GM19238 (cell line): ENCODE measurements around the gene GPLD1.

Experiments
- DNase-seq: peaks from one replicate; pipeline ENCODE4 v3.0.0; 2011; ENCODE audit warnings: low spot score; ENCODE audit not compliant: insufficient read length

Gene GPLD1

GRCh38 chr6:24501374-24501773 lies 12.0 kb upstream of the GPLD1 start:
- no peak for DNase-seq

- DNase-seq, result no peak
Measured at GRCh38 chr6:24500683-24501082, 11.3 kb upstream of the GPLD1 start.

DNA sequence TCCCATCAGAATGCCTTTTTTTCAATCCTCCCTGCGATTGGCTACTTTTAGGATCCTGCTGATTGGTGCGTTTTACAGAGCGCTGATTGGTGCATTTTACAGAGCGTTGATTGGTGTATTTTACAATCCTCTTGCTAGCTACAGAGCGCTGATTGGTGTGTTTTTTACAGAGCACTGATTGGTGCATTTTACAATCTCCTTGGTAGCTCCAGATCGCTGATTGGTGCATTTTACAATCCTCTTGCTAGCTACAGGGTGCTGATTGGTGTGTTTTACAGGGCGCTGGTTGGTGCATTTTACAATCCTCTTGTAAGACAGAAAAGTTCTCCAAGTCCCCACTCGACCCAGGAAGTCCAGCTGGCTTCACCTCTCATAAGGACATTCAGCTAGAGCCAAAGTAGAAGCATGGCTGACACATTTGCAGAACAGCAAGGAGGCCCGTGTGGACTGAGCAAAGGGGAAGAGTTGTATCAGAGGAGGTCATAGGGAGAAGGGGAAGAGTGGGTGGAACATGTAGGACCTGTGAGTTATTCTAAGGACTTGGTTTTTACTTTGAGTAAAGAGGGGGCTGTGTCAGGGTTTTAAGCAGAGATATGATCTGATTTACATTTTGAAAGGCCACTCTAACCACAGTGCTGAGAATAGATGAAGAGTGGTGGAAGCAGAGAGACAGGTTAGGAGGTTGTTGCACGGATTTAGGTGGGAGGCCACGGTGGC lies 8.0 kb upstream of the GPLD1 start:
- DNase-seq, result no peak

DNA sequence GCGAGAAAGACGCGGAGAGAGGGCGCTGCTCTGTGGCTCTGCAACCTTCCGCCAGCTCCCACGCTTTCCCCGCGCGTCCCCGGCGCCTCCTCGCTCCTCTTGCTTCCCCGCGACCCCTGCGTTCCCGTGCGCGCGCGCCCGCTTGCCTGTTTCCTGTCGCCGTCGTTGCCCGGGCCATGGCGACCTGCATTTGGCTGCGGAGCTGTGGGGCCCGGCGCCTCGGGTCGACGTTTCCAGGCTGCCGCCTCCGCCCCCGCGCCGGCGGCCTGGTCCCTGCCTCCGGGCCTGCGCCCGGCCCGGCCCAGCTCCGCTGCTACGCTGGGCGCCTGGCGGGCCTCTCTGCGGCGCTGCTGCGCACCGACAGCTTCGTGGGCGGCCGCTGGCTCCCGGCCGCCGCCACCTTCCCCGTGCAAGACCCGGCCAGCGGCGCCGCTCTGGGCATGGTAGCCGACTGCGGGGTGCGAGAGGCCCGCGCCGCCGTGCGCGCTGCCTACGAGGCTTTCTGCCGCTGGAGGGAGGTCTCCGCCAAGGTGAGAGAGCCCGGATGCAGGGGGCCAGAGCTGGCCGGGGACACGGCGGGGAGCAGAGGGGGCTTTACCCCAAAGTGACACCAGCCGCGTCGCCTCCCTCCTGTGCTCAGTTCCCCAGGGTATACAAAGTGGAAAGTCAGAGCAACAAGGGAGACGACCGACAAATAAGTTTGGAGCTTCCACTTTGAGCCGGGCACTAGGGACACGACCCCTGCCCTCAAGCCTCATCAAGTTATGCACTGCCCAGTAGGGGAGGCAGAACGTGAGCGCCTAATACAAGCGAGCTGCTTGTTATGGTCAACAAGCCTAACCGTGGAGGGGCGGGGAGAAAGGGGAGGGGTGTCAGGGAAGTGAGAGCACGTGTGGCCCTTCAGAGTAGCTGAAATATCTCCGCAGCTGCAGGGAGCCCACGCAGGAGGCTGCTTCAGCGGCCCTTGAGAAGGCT lies 5.7 kb upstream of the GPLD1 start, which contains the start of gene ALDH5A1:
Gene ALDH5A1, plus strand, starts transcription at position 149 of the 975 bp plus-strand sequence. Its CDS starts 28 bp downstream, at position 177.
- DNase-seq, result peak; percentile 67

- no peak for DNase-seq
Measured at GRCh38 chr6:24493945-24494820, 4.8 kb upstream of the GPLD1 start.

DNA sequence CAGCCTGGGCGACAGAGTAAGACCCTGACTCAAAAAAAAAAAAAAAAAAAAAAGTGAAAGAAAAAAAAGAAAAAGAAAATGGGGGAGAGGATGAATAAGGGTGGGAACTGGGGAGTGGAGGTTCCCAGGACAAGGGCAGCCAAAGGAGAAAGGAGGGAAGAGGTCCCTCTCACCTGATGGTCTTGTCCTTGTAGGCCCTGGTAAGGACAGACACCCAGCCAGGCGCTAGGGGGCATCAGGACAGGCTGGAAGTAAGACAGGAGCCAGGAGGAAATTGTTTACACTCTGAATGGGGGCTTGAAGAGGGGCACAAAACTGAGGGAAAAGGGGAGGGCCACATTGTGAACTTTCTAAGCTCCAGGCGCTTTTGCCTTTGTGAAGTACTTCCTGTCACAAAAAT lies 3.1 kb upstream of the GPLD1 start:
- DNase-seq, result no peak

GRCh38 chr6:24490948-24491347 lies 1.6 kb upstream of the GPLD1 start:
- no peak for DNase-seq

DNA sequence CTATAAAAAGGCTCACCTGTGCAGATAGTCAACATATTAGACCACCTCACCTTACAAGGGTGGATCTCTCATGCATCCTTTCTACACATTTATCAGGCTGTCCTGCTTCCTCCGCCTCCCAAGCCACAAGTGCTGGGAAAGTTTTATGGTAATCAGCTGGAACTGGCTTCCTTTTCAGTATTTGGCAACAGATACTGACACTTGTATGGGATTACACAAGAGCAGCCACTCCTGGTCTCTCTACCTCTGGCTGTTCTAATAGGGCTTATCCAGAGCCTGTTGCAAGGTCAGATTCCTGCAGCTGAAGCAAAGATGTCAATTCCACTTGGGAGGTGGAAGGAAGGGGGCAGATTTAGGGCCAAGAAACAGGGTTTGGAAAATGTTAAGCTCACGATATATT lies 503 bp upstream of the GPLD1 start:
- no peak for DNase-seq

GRCh38 chr6:24486065-24486464 lies 3.3 kb downstream of the GPLD1 start:
- DNase-seq, result no peak

DNA sequence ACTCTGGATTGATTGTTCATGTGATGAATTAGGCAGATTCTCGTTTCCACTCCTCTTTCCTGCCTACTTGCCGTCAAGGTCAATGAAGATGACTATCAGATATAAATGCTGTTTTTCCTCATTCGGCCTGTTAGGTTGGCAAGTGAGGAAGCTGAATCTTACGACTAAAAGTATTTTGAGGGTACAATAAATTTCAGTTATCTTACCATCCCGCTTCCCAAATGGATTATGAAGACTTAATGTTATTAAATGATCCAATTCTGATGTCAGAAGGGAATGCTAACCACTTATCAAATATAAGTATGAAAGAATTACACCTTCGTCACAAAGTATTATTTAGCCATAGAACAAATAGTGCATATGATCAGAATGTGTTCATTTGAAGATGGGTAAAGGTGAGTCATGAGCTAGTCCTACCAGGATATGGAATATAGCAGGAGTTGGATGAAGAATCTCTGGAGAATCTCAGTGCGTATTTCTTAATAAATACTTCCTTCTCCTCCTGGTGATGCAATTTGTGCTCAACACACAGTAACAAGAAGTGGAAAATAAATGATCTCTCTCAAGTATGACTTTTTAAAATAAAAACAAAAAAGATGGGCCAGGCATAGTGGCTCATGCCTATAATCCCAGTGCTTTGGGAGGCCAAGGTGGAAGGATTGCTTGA lies 4.6 kb downstream of the GPLD1 start:
- no peak for DNase-seq

- no peak for DNase-seq
Measured at GRCh38 chr6:24481449-24481848, 7.9 kb downstream of the GPLD1 start.

DNA sequence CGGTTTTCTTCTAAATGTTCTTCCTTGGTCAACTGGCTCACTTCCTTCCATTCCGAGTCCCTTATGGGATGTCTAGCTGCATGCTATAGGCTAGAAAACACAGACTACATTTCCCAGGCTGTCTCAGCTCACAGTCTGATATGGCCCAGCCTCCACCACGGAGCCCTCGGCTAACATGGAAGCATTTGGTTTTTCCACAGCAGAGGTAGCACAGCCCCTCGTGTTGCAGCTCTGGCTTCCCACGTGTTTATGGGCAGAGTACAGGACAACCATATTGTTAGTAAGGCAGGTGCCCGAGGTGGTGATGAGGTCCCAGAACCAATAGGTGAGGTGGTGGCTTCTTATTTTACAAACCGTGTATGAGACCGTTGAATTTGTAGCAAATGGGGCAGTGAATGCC lies 8.7 kb downstream of the GPLD1 start:
- no peak for DNase-seq

DNA sequence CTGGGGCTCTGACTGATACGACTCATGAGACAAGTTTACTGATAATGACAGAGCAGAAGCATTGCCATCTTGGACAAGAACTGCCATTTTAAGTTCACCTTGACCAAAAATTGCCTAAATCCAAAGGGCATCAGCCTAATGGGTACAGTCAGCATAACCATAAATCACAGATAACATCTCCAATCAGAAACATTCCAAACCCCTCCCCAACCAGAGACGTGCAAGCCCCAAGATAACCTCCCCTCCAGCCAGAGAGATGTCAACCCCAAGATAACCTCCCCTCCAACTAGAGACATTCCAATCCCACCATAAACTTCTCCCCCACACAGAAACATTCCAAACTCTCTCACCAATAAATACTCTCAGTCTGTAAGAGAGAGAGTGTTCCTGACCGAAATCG lies 10.5 kb downstream of the GPLD1 start:
- DNase-seq, result no peak

- no peak for DNase-seq
Measured at GRCh38 chr6:24477070-24477469, 12.3 kb downstream of the GPLD1 start.

DNA sequence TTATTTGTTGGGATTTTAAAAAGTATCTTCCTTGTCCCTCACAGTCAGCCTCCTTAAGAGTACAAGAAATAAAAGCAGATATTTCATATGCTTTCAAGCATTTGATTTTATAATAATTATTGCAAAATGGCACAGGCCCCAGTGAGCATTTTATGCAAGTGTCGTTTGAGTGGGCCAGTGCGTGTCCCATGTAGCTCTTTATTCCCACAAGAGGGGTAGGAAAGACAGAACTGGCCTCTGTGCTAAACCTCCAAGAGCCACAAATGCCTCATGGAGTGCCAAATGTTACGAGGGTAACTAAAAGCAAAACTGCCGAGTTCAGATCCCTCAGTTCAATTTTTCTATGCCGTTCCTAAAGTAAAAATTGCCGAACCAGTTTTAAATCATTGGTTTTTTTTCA lies 12.7 kb downstream of the GPLD1 start:
- no peak for DNase-seq

DNA sequence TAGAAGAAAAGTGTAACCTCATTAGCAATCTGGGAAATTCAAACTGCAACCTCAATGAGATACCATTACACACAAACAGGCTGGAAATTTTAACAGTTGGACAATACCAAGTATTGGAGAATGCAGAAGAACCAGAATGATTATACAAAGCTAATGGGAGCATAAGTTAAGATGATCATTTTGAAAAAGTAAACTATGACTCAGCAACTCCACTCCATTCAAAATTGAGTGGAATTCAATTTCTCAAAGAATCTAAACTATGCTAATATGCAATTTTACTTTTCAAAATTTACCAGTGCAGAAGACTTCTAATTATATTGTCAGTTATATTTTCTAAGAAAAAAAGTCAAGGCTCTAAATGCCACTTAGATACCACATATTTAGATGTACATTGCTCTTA lies 17.2 kb downstream of the GPLD1 start:
- DNase-seq, result no peak

GRCh38 chr6:24469811-24470210 lies 19.6 kb downstream of the GPLD1 start:
- DNase-seq, result no peak

- no peak for DNase-seq
Measured at GRCh38 chr6:24464253-24465038, 24.9 kb downstream of the GPLD1 start.

DNA sequence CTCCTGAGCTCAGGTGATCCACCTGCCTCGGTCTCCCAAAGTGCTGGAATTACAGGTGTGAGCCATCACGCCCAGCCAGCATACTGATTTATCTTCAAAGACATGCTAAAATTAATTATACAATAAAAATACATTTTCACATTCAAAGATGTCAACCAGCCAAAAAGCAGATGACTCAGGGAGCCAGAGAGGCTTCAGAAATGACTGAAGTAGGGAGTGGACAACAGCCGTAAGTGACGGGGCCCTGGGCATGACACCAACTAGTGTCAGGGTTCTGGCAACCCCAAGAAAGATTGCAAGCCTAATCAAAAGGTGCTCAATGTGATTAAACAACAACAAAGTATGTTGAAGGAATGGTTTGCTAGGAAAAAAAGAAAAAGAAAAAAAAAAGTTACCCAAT lies 28.4 kb downstream of the GPLD1 start:
- no peak for DNase-seq

GRCh38 chr6:24458941-24459340 lies 30.4 kb downstream of the GPLD1 start:
- no peak for DNase-seq
